H7 (cell line): ENCODE results near the gene TSSC4. TPM values are rescaled to one million over a fixed set of nuclear protein-coding genes. Genes with fewer than 3 reads are reported as not detected.

ENCODE experiments used
- DNase-seq: peaks from one replicate; pipeline ENCODE4 v3.0.0; 2012
- H3K27me3 ChIP-seq: 2 replicates; pipeline ENCODE4 v1.6.0; 2011; ENCODE audit warnings: mild to moderate bottlenecking, low read length; ENCODE audit not compliant: control insufficient read depth, insufficient read depth
- H3K36me3 ChIP-seq: replicated peaks from 2 replicates; pipeline ENCODE4 v1.5.1; 2011; ENCODE audit warnings: low read length; ENCODE audit not compliant: control insufficient read depth, insufficient read depth
- H3K4me3 ChIP-seq: 2 replicates; pipeline ENCODE4 v1.5.1; 2011; ENCODE audit warnings: low read depth, mild to moderate bottlenecking, control low read depth, low read length, moderate library complexity; ENCODE audit not compliant: insufficient read depth
- total RNA-seq: library from RNA; depleted of rRNA; stranded (reverse); fragments of >200 nt; shearing (Covaris generic); gene quantifications from 2 replicates; pipeline ENCODE4 v1.2.3, GENCODE V29; 2014

Gene TSSC4
- total RNA-seq, 1 experiment from 2014 or later: 60.5 TPM

DNA sequence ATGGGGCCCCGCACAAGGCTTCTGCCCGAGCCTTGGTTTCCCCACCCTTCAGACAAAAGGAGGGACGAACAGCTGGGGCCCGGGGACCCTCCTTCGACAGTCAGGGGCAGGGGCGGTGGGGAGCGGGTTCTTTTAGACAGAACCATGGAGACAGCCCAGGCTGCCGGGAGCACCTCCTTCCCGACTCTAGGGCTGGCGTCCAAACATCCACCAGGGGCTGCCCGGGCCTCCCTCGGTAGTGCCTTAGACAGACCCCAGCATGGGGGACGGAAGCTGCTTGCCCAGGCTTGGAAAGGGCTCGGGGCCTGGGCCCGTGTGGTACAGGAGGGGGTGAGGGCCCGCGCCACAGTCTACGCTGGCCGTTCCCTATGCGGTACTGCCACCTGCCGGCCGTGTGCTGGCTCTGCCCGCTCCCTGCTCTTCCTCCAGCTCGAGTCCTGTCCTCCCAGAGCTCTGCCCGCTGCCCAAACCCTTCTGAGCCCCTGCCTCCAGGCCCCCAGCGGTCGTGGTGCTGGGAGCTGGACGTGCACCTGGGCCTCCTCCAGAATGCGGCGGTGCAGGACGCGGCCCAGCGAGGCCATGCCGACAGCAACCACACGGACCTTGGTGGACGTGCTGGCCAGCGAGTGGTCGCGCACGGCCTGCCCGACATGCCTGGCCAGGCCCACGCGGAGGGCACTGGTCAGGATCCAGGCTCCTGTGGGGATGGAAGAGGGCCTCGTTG is 20.1 kb downstream of the TSSC4 start:
- H3K36me3 ChIP-seq: no peaks in the 10 kb centered on the region
- DNase-seq: peak; percentile 100
- H3K4me3 ChIP-seq: no peak overlapping the region
- no peaks in the 10 kb centered on the region for H3K27me3 ChIP-seq

DNA sequence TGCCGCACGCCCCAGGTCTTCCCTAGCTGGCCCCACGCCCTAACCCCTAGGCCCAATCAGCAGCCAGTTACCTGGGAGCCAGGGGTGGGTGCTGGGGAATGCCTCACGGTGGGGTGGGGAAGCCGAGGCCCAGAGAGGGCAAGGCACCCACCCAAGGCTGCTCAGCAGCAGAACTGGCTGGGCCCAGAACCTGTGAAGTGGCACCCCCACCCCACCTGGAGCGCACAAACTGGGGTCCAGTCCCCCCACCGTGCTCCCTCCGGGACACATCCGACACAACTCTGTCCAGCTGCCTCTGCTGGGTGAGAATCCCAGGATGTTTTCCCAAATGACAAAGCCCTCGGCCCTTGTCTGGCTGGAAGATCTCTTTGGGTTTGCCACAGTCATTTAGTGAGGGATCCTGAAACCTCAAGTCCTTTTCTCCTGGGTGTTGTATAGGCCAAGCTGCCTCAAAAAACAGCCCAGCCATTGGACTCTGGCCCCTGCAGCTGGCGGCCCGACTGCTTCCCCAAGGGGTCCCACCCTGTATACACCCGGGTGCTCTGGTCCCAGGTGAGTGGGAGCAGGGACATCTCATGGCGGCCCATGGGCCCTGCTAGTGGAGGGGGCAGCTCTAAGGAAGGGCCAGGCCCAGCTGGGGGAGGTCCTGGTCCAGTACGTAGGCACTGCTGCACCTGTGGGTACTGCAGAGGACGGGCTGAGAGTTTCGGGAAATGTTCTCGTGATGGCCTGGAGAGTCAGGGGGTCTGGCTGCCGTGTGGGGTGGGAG is 20.9 kb downstream of the TSSC4 start:
- H3K4me3 ChIP-seq: no peak overlapping the region
- H3K27me3 ChIP-seq: no peaks in the 10 kb centered on the region
- no peak for DNase-seq
- H3K36me3 ChIP-seq: no peaks in the 10 kb centered on the region

DNA sequence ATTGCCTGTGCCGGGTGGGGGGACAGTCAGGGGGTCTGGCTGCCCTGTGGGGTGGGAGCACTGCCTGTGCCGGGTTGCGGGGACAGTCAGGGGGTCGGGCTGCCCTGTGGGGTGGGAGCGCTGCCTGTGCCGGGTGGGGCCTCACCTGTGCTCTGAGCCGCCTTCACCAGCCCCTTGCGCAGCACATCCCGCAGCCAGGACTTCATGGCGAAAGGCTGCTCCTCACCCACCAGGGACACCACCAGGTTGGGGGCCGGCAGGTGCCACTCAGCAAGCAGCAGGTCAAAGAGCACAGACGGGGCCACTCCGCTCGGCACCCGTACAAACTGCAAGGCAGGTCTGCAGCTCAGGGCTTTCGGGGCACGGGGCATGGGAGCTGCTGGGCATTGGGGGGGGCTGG is 21.4 kb downstream of the TSSC4 start:
- Histone ChIP-seq H3K36me3 (no peaks in the 10 kb centered on the region), H3K27me3 (no peaks in the 10 kb centered on the region), H3K4me3 (no peak overlapping the region)
- DNase-seq: no peak

DNA sequence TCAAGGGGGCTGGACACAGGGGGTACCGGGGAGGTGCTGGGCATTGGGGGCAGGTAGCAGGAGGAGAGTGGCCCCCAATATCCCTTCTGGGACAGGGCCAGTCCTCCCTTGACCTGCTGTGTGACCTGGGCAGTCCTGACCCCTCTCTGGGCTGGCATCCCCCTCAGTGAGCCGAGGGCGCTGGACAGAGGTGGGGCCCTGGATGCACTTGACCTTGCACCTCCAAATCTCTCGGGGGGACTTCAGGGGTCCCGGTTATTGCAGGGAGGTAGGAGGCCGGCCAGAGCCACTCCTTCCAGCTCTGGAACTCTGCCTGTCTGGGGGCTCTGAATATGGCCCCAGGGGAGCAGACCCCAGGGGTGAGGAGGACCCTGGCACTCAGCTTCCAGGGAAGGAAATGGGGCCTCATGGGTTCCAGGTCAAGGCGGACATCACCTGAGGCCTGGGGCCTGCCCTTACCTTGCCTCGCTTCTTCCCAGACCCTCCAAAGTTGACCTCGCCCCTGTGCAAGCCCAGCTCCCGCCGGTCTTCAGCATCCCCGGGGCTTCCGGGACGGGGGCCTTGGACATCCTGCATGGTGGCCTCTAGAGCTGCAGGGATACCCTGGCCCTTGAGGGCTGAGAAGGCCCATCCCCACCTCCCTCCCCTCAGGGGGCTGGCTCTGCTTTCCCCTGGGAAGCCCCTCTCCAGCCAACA is 22.1 kb downstream of the TSSC4 start:
- no peaks in the 10 kb centered on the region for H3K27me3 ChIP-seq

DNA sequence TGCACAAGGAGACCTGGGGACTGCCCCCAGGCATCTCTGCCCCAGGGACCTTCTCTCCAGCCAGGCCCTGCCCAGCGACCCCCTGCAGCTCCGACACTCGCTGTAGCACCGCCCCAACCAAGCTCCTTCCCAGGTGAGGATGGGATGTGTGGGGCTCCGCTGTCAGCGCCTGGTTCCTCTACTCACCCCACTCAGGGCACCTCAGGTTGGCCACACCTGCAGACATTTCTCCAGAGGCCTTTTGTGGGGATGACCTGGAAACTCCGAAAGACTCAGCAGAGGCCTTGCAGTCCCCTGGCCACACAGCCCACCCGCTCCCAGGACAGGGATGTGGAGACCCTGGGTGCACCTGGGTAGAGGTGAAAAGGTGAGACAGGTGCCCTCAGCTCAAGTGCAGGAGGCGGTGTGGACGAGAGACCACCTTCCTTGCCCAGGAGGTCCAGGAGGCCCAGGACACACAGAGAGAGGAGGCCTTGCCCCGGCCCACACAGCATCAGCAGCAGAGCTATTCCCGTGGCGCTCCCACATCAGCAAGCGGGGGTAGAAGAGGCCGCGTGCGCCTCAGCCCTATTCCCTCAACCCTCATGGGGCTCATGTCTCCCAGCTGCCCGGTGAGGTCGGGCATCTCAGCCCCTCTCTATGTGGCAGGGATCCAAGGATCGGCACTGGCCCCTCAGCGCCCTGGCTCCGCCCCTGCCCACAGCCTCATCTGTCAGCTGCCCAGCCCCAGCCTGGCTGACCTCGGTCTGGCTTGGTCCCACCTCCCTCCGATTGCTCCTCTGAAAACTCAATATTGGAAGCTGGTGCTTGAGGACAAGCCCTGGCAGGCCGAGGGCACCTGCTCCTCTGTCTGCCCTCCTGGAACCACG is 22.8 kb downstream of the TSSC4 start:
- Histone ChIP-seq H3K36me3 (no peaks in the 10 kb centered on the region), H3K27me3 (no peaks in the 10 kb centered on the region)
- DNase-seq: no peak

More for the DNA sequence above, 22.1 kb downstream of the TSSC4 start:
- H3K36me3 ChIP-seq: no peaks in the 10 kb centered on the region
- no peak for DNase-seq
- H3K4me3 ChIP-seq: no peak overlapping the region

DNA sequence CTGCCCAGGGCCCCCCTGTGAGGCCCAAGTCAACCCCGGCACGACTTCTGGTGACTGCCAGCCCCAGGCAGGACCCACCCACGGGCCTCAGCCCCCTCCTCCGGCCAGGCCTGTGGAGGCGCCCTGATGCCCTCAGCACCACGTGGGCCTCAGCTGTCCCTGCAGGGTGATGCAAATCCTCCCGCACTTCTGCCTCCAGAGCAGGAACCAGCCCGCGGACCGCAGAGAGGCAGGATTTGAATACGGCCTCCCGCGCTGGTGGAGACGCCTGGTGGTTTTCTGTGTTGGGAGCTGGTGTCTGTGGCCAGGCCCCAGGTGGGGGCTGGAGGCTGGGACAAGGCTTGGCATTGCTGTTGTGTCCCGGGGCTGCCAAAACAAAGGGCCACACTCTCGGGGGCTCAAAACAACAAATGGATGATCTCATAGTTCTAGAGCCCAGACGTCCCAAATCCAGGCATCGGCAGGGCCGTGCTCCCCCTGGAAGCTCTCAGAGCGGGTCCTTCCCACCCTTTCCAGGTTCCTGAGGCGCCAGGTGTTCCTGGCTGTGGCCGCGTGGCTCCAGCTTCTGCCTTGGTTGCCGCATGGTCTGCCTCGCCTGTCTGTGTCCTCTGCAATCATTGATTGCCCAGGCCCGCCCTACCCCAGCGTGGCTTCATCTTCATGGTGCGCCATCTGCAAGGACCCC is 24.4 kb downstream of the TSSC4 start:
- H3K27me3 ChIP-seq: no peaks in the 10 kb centered on the region
- DNase-seq: no peak
- no peak overlapping the region for H3K4me3 ChIP-seq
- no peaks in the 10 kb centered on the region for H3K36me3 ChIP-seq

More for the DNA sequence above, 22.8 kb downstream of the TSSC4 start:
- no peak overlapping the region for H3K4me3 ChIP-seq

DNA sequence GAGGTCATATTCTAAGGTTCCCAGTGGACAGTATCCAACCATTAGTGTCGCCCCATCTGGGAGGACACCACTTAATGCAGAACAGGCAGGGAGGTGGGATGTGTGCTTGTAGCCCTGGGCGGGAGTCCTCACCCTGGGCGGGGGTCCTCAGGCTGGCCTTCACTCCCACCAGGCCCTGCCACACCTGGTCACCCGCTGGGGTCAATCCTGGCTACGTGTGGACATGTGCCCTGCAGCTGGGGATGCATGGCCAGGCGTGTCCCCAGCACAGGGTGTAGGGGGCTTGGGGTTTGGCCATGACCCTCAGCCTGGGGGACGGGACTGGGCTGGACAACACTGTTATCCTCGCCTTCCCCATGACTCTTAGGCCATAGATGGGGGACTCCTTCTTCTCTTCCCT is 25.0 kb downstream of the TSSC4 start:
- Histone ChIP-seq H3K27me3 (no peaks in the 10 kb centered on the region), H3K36me3 (no peaks in the 10 kb centered on the region), H3K4me3 (no peak overlapping the region)
- DNase-seq: no peak

DNA sequence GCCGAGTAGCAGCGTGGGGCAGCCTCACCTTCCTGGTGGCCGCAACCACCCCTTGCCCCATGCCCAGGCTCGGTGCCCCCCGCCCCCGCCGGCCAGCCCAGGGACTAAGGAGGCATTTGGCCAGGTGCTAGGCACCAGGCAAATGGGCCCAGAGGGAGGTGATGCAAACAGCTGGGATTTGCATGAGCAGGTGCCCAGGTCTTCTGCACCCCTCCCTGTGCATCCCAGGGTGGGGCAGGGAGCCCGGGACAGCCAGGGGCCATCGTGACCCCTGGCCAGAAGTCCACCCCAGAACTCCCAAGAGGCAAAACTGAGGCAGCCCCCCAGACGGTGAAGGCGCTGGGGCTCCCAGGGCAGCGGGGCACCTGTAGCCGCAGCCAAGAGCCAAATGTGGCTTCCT is 25.7 kb downstream of the TSSC4 start:
- H3K4me3 ChIP-seq: no peak overlapping the region
- DNase-seq: no peak
- H3K36me3 ChIP-seq: no peaks in the 10 kb centered on the region
- H3K27me3 ChIP-seq: no peaks in the 10 kb centered on the region

DNA sequence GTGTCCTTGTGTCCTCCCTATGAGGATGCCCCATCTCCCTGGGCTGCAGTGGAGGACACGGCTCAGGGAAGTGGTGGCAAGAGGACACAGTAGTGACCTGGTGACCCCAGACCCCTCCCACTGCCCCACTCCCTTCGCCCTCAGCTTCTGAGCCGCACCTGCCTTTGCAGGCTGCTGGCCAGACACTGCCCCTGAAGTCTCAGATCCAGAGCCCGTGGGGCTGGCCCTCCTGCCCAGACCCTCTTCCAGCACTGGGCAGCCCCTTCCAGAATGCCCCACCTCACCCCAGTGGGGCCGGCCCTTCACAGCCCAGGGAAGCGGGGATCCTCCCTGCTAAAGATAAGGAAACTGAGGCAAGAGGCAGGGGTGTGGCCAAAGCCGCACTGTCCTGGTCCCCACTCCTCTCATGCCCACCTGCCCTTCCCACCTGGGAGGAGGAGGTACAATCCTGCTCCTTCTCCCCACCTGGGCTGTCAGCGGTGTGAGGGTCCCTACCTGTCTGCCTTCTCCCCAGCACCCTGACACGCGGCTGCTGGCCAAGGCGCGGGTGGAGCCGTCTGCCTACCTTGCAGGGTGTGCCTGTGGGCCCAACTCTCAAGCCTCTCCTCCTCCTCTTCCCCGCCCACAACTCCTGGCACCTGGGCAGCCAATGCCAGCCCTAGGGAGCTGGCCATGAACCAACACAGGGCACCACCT is 26.4 kb downstream of the TSSC4 start:
- H3K4me3 ChIP-seq: no peak overlapping the region
- no peaks in the 10 kb centered on the region for H3K27me3 ChIP-seq
- no peak for DNase-seq
- H3K36me3 ChIP-seq: no peaks in the 10 kb centered on the region

DNA sequence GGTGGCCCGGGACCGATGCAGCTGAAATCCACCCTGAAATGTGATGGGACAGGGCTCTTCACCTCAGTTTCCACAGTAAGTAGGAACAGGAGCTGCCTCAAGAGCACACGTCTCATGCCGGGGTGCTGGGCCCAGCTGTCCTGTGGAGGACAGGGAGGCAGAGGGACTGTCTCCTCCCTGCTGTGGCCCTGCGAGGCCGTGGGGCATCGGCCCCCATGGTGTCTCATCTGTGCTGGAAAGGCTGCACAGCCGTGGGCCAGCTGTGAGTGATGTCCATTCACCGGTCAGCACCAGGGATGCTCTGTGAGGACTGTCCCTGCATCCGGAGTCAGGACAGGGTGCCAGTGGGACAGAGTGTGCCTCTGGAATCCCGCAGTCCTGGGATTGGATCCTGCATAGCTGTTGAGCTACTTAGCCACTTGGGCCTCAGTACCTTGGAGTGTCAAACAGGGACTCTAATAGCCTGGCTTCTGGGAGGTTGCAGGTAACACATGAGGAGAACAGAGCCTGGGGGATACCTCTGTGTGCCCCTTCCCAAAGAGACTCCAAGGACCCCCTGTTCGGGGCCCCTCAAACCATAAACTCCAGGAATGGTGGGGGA is 27.3 kb downstream of the TSSC4 start:
- H3K36me3 ChIP-seq: no peaks in the 10 kb centered on the region
- no peak for DNase-seq
- H3K4me3 ChIP-seq: no peak overlapping the region
- no peaks in the 10 kb centered on the region for H3K27me3 ChIP-seq

DNA sequence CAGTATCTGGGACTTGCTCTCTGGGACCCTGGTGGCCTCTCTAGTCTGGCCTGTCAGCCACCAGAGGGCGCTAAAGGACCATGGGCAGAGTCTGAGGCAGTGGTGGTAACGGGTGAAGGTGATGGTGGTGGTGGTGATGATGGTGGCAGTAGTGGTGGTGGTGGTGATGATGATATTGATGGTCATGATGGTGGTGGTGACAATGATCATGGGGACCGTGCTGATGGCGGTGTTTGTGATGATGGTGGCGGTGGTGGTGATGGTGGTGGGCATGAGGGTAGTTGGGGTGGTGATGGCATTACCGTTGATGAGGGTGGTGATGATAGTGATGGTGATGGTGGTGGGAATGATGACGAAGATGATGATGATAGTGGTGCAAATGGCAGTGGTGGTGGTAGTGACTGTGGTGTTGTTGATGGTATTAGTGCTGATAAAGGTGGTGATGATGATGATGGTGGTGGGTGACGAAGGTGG is 27.8 kb downstream of the TSSC4 start:
- no peak overlapping the region for H3K4me3 ChIP-seq
- peak; percentile 94 for DNase-seq
- no peaks in the 10 kb centered on the region for H3K36me3 ChIP-seq
- no peaks in the 10 kb centered on the region for H3K27me3 ChIP-seq

DNA sequence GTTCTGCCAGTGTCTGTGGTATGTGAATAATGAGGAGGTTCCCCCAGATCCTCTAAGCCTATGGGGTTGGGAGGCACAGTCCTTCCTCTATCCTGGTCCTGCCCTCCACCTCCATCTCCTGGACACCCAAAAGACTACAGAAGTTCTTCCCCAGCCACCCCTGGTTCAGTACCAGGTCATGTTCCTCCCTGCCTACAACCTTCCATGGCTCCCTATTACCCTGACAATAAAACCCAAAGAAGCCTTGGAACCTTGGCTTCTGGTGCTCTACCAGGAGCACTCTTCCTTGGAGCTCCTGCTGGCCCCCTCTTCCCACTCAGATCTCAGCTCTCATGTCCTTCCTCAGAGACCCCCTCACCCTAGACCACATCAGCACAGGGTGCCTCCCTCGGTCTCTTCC is 30.8 kb downstream of the TSSC4 start:
- H3K27me3 ChIP-seq: no peaks in the 10 kb centered on the region; the same call in 1 of the 2 replicates
- no peak overlapping the region for H3K4me3 ChIP-seq
- no peak for DNase-seq
- H3K36me3 ChIP-seq: no peaks in the 10 kb centered on the region

DNA sequence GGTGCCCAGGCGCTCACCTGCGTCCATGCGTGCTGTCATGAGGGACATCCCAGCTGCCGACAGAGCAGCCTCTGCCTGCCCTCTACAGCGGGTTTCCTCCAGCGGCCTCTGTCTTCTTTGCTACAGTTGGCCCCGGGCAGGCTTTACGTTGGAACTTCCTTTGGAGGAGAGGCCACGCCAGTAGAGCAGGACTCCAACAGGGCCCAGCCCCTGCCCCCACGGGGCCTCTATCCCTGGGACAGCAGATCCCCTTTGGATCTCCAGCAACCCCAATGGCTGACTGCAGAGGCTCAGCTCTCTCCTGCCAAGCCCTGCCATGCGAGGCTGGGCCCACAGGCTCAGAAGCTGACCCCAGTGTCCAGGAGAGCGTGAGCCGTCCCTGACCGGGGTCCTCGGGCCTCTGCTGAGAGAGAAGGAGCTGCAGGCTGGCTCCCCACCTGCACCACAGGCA is 31.6 kb downstream of the TSSC4 start:
- Histone ChIP-seq H3K4me3 (no peak overlapping the region), H3K36me3 (no peaks in the 10 kb centered on the region), H3K27me3 (no peaks in the 10 kb centered on the region; the same call in 1 of the 2 replicates)
- no peak for DNase-seq
